GM18498 (cell line): ENCODE results near the gene LUZP2.

Source experiments
- ATAC-seq: cut with Tn5 transposase; IDR thresholded peaks from one replicate; pipeline ENCODE4 v1.9.1; 2021; ENCODE audit warnings: mild to moderate bottlenecking, moderate library complexity; ENCODE audit not compliant: unreplicated experiment

Gene LUZP2

DNA sequence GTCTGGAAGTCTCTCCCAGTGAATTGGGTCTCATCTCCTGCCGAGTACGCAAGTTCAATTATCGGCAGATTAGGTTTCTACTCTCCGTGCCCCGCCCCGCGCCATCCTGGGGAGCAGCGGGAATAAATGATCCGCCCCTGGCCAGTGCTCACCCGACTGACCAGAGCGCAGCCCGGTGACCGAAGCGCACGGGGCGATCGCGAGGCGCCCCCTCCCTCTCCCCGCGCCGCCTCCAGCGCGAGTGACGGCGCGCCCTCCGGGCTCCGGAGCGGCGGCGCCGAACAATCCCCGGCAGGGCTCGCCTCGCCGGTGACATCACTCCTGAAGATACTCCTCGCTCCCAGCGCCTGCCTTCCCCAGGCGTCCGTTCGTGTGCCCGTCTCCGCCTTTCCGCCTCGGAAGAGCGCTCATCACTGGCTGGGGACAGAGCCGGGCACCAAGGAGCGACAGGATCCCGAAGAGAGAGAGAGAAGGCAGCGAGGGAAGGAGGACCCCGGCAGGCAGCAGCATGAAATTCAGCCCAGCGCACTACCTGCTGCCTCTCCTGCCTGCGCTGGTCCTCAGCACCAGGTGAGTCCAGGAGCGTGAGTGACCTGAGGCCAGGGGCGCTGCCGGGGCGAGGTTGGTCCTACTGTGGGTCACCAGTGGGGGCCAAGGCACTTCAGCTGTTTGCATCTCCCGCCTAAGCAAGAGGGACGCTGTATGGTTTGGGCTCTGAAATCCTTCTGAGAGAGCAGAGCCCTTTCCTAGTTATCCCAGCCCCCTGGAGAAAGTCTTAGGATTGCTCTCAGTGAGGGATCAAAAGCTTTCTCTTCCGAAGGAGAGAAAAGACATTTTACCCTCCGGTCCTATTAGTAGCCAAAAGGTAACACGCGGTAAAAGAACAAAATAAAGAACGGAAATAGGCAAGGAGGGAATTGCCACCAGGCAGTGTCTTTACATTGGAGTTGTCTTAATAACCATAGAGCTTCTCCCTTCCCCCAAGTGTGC lies at the start of gene LUZP2:
TSS of gene LUZP2 (plus strand) at position 318 of the 990 bp plus-strand sequence.
- no peak for ATAC-seq

DNA sequence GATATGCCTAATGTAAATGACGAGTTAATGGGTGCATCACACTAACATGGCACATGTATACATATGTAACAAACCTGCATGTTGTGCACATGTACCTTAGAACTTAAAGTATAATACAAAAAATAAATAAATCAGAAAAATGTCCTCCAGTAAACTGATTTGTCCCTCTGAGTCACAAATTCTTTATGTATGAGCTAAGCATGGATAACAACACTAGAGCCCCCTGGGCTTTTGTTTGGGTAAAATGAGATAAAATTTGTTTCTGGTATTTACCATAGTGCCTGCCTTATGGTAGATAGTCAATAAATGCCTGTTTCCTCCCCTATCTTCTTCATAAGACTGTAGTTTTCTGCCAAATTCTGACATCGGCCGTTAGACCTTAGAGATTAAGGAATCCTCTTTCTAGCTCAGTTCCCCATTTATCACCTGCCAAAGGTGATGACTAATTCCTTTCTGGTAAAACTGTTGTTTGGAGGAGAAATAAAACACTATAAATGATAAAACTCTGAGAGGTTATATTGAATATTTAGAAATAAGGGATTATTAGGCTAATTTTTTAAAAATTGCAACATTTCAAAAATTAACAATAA lies 43.6 kb upstream of the LUZP2 start:
- ATAC-seq: no peak

DNA sequence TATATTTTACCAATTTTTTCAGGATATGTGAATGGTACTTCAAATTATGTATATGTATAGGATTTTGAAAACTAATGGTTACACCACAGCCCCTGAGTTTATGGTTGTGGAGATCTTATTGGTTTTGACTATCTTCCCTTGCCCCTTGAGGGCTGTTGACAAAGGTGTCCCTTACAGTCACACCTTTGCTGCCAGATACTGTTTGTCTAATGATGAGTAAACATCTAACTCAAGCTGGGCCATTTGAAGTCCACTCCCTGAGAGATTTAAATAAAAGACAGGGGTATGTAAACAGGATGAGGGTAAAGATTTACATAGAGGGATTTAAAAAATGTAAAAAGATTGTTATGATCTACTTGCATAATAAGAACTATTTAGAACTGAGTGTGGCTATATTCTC lies 38.9 kb upstream of the LUZP2 start:
- ATAC-seq: no peak

DNA sequence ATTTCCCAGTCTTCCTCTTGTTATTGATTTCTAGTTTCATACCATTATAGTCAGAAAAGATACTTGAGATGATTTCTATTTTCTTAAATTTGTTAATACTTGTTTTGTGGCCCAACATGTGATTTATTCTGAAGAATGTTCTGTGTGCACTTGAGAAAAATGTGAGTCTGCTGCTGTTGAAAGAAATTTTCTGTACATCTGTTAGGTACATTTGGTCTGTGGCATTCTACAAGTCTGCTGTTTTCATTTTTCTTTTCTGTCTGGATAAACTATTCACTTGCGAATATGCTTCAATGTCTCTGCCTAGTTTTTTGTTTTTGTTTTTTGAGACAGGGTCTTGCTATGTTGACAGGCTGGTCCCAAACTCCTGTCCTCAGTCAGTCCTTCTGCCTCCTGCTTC lies 26.4 kb upstream of the LUZP2 start:
- no peak for ATAC-seq

DNA sequence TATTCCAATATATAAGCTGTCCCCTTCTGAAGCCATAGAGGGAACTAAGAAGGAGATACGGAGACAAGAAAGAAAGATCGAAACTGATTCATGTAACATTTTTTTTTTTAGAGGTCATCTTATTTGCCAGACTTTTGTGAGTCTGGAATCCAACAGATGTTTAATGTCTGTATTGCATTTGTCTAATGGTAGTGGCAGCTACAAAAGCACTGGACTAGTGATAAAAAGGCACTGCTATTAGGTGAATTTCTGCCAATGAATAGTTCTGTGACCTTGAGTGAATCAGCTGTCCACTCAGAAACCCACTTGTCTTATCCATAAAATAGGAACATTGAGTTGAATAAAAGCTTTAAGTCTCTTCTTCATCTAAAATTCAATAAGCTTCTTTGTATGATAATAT lies 25.8 kb upstream of the LUZP2 start:
- ATAC-seq: no peak

DNA sequence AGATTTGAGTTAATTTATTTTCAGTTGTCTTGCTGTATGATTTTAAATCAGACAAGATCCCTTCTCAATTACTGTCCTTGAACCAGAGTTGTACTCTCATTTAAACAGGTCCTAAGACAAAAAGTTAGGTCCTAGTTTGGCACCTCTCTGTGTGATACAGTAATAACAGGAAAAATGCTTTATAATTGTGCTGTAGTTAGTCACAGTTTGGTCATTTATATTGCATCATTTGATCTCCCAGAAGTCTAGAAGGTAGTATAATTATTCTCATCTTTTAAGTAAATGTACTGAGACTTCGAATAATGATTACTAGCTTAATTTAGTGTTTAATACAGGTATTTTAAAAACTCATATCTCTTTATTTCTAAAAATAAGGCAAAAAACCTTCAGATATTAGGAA lies 18.1 kb upstream of the LUZP2 start:
- ATAC-seq: no peak

DNA sequence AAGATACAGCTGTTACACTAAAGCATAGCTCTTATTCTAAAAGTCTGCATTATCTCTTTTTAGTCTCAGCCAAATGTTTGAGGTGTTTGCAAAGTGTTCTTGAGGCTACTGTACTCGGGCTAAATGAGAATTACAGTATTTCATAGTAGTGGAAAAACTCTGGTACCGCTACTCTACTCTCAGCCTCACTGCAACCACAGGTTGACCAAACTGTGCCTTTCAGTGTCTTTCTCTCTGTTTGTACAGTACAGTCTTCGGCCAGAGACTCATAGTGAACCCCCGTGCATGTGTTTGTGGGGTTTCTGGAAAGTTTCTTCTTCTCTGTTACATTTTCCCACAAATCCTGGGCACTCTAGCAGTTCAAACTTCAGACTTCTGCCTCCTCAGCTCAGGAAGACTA lies 7.4 kb upstream of the LUZP2 start:
- no peak for ATAC-seq

DNA sequence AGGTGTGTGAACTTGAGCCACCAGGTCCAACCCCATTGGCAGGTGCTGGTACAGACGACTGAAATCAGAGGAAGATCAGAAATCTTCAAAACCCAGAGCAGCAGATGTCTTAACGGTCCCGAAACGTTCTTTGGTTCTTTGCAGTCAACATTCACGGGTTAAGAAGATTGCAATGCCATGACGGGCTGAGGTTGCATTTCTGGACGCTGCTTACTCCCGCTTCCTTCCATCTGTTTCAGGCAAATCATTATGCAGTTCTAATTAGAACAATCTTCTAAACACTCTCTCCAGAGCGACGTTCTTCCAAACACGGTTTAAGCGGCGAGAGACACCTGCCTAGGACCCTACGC lies 492 bp upstream of the LUZP2 start:
- no peak for ATAC-seq

DNA sequence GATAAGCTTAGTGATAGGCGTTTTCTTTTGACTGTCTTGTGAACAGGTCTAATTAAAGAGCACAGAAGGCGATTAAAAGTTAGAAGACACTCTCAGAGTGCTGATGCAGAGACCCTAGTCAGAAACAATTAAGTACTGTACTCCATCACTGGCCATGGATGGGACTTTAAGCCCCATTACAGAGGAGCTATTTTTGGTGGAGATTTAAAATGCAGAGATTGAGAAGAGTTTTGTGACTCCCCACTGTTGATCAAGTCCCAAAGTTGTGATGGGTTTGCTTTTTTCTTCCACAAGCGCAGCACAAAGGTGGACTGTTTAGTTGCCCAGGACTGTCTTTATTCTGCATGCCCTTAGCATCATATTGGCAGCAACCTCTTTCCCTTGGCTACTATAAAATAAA lies 978 bp downstream of the LUZP2 start:
- no peak for ATAC-seq

DNA sequence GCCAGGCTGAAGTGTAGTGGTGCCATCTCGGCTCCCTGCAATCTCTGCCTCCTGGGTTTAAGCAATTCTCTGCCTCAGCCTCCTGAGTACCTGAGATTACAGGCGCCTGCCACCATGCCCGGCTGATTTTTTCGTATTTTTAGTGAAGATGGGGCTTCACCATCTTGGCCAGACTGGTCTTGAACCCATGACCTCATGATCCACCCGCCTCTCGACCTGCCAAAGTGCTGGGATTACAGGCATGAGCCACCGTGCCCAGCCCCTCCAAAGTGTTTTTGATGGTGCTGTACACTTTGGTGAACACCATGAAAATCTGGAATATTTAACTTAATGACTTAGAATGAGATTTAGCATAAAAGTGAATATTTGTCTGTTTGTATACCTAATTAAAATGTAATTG lies 5.6 kb downstream of the LUZP2 start:
- ATAC-seq: no peak

DNA sequence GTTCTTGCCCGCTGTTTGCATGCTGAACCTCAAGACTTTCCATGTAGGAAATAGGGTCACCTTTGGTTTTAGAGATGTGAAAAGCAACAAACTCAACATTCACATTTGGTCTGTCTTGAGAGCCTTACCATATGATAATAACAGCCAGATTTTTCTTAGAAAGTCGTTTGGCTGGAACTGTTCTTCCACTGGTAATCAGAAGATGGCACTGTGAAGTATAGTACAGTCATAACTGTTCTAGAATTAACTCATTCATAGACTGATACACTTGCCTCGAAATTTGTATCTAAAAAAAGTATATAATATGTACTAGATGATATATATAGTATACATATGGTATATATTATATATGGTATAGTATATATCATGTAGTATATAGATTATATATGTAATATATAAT lies 12.3 kb downstream of the LUZP2 start:
- ATAC-seq: no peak

DNA sequence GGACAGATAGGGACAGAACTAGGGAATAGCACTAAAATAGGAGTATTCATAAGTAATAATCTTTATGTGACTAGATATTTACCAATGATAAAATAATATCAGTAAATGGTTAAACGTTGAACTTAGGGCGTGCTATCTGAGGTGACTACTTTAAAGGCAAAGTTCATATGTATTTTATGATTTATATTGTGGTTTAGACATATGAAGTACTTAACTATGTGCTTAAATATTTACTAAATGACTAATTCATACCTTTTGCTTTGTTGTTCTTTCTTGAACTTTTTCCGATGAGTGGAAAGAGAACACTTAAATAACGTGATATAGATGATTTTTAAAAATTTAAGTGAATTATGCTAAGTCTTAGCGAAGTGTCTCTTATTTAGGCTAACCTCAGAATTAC lies 14.7 kb downstream of the LUZP2 start:
- ATAC-seq: no peak

DNA sequence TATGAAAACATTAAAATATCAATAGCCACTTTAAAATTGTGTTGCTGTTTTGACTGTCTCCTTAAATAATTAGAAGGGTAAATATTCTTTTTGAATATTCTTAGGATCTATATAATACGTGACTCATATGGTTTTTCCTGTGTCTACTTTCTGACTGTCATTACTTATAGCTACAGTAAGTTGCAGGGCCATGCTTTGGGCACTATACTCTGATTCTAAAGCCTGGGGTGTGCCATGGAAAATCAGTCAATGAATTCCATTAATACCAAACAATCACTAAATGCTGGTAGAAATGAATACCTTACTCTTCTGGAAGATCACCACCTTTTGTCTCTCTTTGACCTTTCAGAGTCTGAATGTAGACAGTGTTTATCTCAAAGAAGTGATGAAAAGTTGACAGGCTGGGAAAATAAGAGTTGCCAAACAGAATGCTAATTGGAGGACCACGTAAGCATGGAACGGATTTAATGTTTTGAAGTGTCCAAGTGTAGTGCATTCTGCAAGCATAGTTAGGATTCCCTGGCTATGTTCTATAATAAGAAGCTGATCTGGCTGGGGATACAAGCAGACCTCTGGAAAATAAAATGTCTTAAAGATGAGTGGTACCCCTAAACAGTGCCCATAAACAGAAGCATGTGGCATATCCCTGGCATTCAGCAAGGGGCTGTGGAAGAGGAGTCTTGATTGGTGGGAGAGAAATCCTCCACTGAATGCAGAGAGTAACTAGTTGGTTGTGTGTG lies 16.8 kb downstream of the LUZP2 start:
- ATAC-seq: no peak

DNA sequence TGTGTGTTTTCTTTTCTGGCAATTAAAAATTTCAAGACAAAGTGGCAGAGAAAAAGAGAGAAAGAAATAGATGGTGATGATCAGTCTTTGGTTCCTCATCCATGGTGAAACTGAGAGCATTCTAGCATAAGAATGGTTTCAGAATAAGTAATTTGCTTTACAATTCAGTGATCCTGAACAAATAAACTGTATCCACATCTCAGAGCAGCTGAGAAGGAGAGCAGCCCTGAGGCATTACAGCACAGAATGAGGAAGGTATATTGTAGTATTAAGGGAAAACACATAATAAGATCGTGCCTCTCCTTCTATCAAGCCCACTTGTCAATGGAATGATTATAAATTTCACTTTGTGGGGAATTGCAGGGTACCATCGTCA lies 17.4 kb downstream of the LUZP2 start:
- no peak for ATAC-seq

DNA sequence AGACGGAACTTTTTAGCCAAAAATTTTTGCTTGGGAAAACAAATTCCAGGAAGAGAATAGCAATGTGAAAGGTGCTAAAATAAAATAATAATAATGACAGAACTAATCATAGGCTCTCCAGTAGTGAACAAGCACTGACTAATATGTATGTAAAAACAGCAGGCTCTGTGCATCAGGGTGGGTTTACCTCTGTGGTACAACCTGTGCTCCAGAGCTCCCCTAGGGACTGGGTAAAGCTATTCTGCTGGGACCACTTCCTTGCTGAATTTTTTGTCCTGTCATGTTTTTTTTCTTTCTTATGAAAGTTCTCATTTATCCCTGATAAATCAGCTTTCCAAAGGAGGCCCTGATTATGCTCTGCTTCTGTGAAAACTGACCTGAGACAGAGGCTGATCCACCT lies 18.8 kb downstream of the LUZP2 start:
- ATAC-seq: no peak

DNA sequence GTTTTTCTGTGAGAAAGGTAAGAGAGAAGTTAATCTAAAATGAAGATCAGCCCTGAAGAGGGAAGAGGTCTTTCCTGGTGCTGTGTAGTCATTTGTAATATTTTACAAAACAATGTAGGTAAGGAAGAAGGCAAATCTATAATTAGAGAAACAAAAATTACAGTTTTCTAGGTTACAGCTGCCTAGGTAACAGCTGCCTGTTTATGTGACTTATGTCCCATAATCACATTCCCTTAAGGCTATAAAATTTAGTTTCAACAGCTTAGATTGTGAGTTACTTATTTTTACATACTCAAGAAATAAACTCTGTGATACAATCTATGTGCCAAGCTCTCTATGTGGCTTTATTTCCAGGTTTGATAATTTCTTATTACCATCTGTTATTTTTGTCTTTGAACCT lies 19.8 kb downstream of the LUZP2 start:
- no peak for ATAC-seq

DNA sequence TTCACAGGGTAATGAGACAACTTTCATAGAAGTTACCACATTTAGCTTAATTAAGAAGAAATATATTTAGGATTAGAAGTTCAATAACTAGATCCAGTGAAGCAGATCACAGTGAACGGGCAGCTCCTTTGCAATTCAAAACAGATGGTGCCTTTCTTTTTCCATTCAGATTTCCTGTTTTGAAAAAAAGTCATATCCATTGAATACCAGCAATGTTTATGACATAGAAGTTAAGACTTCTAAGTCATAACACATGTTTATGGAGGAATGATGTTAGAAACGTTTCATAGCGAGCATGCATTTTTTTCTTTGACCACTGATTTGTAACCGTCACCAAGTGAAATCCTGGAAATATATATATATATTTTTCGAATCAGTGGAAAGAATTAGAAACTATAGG lies 24.7 kb downstream of the LUZP2 start:
- ATAC-seq: no peak

DNA sequence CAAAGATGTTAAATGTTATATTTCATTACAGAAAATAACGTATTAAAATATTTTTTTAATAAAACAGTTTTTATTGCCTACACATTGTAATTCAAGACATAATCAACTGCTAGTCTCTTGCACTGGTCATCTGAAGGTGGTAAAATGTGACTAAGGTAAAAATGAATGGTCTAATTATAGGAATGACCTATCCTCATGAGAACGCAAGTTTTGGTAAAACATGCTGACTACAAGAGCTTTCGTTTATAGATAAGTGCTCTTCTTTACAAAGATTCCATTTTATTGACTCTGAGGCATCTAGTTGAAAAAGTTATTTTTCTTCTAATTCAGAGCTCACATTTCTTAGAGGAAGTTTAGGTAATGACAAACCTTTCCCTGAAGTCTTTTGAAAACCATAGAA lies 27.3 kb downstream of the LUZP2 start:
- no peak for ATAC-seq

DNA sequence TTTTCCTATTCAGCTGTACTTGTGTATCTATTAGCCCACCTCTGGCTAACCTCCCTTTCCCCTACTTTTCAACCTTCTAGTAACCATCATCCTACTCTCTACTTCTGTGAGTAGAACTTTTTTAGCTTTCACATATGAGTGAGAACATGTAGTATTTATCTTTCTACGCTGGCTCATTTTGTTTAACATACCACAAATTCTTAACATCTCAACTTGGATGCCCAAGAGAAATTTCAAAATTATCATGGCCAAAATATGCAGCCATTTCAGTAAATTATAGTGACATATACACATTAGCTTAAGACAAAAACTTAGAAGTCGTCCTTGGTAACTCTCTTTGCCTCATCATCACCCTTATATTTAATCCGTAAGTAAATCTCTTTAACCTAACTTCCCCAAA lies 34.7 kb downstream of the LUZP2 start:
- ATAC-seq: no peak

DNA sequence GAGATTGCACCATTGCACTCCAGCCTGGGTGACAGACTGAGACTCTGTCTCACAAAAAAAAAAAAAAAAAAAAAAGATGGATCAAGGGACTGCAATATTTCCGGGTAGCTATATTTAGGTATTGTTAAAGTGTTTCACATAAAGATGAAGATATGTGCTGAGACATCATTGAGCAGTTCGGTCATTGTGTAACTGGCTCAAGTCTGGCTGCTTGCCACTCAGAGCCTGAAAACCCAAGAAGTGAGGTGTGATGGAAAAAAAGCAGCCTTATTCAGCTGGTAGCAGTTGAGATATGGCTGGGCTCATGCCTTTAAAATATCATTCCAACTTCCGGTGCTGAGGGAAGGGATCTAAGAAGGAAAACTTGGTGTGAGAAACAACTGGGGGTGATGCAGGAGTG lies 46.9 kb downstream of the LUZP2 start:
- ATAC-seq: no peak

DNA sequence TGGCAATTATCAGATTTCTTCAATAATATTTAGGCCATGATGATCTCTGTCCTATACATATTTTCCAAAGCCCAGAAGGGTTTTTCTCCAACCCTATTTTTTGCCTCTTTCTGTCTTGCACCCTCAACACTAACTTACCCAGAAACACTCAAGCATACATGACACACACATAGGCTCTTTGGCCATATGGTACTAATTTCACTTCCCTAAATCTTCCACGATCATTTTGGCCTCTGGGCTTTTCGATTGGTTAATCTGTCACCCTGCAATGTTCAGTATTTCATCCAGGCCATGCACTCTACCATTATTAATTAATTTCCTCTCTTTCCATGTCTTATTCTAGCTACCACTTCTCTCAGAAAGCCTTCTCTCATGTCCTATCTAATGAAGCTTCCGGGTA lies 59.8 kb downstream of the LUZP2 start:
- no peak for ATAC-seq

DNA sequence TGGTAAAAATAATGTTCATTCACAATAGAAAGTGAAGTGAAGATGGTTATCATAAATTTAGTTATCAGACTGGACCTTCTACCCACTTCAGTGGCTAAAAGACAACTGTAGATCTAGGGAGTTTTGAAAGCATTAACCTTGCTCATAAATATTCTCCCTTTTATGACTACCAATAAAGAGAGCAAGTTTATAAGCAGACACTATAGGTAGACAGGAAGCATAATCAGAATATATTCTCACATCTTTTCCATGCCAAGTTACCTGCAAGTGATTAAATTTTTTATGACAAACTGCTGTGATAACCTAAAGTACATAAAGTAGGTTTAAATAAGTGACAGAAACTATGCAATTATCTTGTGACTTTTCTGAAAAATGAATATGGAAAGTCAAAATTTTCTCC lies 62.5 kb downstream of the LUZP2 start:
- ATAC-seq: no peak
